HG02588 (cell line): ENCODE results near the gene ALK.
A peak's percentile ranks its signal among the peaks of the same experiment; 100 is the strongest.

Experiments
- ATAC-seq: cut with Tn5 transposase; IDR thresholded peaks from one replicate; pipeline ENCODE4 v1.9.1; 2021; ENCODE audit warnings: mild to moderate bottlenecking, moderate library complexity; ENCODE audit not compliant: unreplicated experiment

ALK gene

GRCh38 chr2:29586919-29587318 lies 334.5 kb downstream of the ALK start:
- no peak for ATAC-seq

GRCh38 chr2:29583548-29584156 lies 337.7 kb downstream of the ALK start:
- peak; percentile 14 for ATAC-seq

GRCh38 chr2:29583104-29583503 lies 338.3 kb downstream of the ALK start:
- peak; percentile 88 for ATAC-seq

GRCh38 chr2:29582062-29582461 lies 339.3 kb downstream of the ALK start:
- no peak for ATAC-seq

- no peak for ATAC-seq
These were observed 341.2 kb downstream of the ALK start for GRCh38 chr2:29580223-29580622.

- ATAC-seq: no peak
These were observed 341.8 kb downstream of the ALK start for GRCh38 chr2:29579495-29580169.

- ATAC-seq: no peak
These were observed 343.2 kb downstream of the ALK start for GRCh38 chr2:29578084-29578598.

GRCh38 chr2:29576231-29576630 lies 345.2 kb downstream of the ALK start:
- ATAC-seq: no peak

GRCh38 chr2:29575370-29575890 lies 346.0 kb downstream of the ALK start:
- ATAC-seq: no peak

GRCh38 chr2:29573612-29574011 lies 347.8 kb downstream of the ALK start:
- no peak for ATAC-seq

- no peak for ATAC-seq
These were observed 348.2 kb downstream of the ALK start for GRCh38 chr2:29573147-29573546.

GRCh38 chr2:29570539-29570938 lies 350.8 kb downstream of the ALK start:
- no peak for ATAC-seq

GRCh38 chr2:29567906-29568520 lies 353.4 kb downstream of the ALK start:
- ATAC-seq: no peak

- no peak for ATAC-seq
These were observed 357.7 kb downstream of the ALK start for GRCh38 chr2:29563697-29564096.

- no peak for ATAC-seq
These were observed 358.5 kb downstream of the ALK start for GRCh38 chr2:29562896-29563295.

GRCh38 chr2:29562319-29562718 lies 359.1 kb downstream of the ALK start:
- no peak for ATAC-seq

- ATAC-seq: no peak
These were observed 359.8 kb downstream of the ALK start for GRCh38 chr2:29561628-29562027.

GRCh38 chr2:29561181-29561580 lies 360.2 kb downstream of the ALK start:
- ATAC-seq: no peak

GRCh38 chr2:29560566-29560965 lies 360.8 kb downstream of the ALK start:
- no peak for ATAC-seq

GRCh38 chr2:29560030-29560429 lies 361.4 kb downstream of the ALK start:
- no peak for ATAC-seq

- no peak for ATAC-seq
These were observed 361.8 kb downstream of the ALK start for GRCh38 chr2:29559578-29559977.

- ATAC-seq: no peak
These were observed 363.3 kb downstream of the ALK start for GRCh38 chr2:29558097-29558496.
